GM21515 (cell line): ENCODE data around the gene NISCH.
A peak's percentile ranks its signal among the peaks of the same experiment; 100 is the strongest.

Experiments used
- ATAC-seq: cut with Tn5 transposase; IDR thresholded peaks from one replicate; pipeline ENCODE4 v1.9.1; 2021; ENCODE audit not compliant: unreplicated experiment

NISCH gene

DNA sequence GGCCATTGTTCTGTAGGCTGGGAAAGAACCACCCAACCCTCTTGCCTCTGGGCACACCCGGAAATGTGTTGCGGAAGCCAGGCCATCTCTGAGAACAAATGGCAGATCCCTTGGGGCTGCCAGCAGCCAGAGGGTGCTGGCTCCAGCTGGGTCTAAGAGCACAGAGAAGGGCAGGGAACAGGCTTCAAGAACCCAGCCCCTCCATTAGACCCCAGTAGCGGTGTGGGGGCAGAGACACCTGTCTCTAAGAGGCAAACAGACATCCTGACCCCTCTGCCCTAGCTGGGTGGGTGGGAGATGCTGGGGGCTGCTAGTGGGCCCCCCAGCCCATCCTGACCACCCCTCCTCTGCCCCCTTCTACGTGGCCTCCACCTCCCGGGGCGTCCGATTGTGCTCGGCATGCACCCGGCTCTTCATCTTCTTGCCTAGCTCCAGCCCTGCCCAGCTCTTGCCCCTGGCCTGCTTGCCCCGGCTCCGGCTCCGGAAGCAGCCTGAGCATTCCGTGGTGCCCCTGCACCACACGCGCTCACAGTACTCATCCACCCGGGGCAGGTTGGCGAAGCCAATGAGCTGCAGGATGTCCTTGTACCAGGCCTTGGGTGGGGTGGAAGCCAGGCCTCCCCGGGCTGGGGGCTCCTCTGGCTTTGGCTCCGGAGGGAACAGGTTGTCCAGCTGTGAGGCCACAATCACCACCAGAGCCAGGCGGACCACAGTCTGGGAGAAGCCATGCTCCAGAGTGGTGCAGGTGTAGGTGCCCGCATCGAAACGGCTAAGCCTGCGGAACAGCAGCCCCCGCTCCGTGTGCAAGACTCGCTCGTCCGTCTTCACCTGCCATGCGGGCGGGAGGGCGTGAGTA, 19.9 kb upstream of the NISCH start:
- ATAC-seq, result no peak

DNA sequence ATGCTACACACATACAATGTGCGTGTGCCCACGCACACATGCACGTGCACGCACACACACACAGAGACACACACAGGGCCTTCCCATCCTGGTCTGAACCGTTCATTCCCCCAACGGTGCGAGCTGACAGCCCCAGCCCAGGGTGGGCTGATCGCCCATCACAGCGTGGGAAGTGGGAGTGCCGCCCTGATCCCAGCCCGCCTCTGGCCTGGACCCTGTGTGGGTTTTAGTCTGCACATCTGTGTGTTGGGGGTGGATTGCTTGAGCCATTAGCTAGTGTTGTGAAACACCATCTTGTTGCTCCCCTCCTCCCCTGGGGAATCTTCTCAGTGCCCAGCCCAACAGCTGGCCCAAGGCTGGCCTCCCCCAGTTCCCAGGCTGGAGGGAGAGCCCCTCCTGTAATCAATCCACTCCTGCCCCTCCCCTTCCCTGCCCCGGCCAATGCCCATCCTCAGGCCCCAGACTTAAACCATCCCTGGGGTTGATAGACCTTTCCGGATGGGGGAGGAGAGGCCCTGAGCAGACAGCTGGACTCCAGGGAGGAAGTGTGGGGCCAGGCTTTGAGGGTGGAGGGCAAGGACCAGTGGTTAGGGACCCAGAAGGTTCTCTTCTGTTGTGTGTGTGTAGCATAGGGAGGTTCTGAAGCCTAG, 18.8 kb upstream of the NISCH start:
- no peak for ATAC-seq

DNA sequence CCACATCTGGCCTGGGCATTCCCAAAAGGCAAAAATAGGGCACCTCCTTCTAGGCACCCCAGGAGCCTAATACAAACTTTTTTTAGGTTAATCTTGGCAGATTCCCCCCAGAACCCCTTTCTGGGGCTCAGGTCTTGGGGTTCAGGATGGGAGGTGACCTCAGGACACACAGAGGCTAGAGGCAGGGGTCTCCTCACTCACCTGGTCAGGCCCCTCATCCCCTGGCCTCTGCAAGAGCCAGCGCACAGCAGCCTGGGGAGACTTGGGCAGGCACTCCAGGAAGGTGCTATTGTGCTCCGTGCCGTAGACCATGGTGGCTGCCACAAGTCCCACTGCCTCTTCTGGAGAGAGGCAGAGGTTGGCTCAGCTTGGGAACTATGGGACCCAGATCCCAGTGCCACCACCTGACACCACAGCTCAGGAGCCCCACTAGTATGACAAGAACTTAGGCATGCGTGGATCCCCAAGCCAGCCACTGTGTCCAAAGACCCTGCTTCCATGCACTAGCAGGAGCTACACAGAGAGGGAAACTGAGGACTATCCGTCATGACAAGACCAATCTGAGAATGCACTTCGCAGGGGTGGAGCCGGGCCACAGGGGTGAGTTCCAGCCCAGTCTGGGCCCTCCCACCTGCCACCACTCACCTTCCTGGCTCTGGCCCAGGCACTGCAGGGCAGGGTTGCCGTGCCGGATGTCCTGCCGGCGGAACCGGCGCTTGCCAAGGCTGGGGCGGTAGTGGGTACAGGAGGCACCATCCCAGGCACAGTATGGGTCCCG, 17.9 kb upstream of the NISCH start:
- ATAC-seq, result no peak

DNA sequence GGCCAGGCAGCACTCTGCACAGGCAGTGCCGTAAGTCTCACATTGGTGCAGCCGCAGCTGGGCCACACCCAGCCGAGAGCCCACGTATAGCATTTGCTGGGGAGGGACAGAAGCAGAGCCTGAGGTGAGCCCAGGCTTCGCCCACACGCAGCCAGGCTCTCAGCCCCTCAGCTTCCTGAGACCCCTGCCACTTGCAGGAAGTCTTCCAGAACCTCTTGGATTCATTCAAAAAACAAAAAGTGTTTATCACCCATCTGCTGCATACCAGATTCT, 17.4 kb upstream of the NISCH start:
- ATAC-seq, result no peak

DNA sequence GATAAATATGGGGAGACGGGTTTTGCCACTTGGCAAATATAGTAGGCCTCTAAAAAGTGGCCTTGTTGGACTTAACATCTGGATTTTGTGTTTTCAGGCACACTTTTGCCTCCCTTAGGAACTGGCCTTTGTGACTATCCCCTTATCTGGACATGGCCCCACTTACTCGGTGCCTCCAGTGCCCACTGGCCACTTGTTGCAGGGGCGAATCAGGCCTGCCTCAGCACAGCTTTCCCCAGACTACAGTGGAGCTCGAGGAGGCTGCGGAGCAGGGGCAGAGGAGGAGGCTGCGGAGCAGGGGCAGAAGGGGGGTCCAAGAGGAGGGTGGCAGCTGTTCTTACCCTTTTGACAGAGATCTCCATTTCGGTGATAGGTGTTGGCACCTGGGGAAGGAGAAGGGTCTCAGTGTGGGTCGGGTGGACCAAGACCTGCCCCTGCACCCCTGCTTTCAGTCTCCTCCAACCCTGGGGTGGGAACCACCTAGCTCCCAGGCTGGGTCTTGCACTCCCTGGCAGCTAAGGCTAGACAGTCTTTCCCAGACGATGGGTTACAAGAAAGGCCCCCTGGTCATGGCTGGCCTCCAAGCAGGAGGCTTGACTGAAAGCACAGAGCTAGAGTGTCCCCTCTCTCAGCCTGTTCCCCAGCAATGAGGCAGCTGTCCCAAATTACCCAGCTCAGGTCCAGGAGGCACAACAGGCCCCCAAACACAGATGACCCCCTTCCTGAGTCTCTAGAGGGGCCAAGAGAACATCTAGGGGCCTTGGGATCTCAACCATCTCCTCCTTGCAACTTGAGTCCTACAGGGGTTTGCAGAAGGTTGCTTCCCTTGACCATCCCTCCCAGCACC, 16.6 kb upstream of the NISCH start:
- ATAC-seq, result no peak

DNA sequence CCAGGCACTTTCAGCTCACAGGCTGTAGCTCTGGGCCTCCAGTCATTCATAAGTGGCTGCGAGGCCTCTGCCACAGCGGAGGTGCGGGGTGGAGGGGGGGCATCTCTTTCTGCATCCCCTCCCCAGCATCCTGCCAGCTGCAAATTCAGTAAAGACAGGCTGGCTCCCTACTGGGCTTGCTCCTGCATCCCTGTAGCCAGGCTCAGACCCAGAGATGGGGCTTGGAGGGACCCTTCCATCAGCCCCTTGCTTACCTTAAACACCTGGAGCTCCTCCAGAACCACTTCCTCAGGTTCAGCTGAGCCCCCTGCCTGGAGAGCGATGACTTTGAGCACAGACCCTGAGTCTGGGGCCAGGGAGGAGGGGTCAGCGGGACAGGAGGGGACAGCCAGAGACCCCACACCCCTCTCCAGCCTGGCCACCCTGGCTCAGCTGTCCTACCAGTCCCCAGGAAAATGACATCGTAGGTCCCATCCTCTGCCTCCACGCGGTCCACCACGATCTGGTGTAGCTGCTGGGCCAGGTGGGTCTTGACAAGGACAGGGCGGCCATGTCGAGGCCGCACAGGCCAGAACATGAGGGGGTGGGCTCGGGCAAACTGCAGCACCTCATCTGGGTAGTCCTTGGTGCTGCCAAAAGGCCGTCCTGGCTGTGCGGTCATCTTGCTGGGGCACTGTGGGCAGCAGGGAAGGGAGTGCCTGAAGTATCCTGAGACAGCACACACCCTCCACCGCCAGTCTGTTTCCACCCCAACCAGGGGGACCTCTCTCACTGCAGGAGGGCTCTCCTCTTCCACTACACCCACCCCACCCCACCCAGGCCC, 15.8 kb upstream of the NISCH start:
- ATAC-seq, result no peak

DNA sequence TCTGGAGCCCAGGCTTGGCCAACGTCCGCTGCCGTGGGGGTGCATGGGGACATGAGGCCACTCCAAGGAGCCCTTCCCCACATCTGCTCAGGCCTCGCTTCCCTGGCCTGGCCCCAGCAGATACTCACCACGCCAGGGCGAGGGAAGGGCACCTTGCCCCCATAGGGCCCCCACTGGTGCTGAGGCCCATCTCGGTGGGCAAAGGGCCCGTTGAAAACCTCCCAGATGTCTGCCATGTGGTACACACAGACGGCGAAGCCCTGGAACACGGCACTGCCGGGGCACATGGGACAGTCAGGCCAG, 15.2 kb upstream of the NISCH start:
- no peak for ATAC-seq

DNA sequence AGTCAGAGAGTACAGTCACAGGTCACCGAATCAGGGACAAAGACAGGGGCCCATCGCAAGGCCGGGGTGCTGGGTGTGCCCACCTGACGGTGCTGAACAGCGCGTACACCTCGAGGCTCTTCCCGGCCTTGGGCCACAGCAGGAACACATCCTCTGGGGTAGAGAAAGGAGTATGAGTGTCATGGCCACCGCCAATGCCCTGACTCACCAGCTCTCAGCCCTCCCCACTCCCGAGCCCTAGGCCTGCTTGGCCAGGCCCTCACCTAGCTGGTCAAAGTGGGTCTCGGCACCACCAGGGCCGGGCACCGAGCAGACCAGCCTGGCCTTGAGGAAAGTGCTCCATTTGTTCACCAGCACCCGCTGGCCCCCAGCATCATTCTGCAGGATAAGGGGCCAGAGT, 14.7 kb upstream of the NISCH start:
- ATAC-seq, result no peak

DNA sequence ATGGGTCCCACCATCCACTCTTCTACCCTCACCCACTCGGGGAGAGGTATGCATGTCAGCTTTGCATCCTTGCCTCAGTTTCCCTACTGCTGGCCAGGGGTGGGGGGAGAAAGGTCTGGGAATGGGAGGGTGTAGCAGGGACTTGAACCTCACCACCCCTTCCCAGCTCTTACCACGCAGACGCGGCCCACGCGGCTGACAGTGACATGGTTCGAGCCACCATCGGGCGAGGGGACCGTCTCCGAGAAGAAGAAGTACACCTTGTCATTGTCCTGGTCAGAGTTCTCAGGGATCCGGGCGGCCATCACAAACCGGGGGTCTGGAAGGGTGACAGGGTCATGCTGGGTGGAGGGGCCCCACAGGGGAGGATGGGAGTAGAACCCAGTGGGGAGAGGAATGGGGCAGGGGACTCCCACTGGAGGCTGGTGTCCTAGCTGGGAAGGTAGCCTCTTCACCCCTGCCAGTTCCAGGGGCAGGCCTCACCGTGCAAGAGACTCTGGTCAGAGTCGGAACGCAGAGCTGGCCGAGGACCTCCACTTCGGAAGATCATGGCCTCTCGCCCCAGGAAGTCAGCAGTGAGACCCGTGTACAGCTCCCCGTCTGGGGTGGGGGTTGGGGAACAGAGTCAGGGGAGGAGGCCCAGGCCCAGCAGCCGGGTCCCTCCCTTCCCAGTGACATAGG, 14.2 kb upstream of the NISCH start:
- no peak for ATAC-seq

DNA sequence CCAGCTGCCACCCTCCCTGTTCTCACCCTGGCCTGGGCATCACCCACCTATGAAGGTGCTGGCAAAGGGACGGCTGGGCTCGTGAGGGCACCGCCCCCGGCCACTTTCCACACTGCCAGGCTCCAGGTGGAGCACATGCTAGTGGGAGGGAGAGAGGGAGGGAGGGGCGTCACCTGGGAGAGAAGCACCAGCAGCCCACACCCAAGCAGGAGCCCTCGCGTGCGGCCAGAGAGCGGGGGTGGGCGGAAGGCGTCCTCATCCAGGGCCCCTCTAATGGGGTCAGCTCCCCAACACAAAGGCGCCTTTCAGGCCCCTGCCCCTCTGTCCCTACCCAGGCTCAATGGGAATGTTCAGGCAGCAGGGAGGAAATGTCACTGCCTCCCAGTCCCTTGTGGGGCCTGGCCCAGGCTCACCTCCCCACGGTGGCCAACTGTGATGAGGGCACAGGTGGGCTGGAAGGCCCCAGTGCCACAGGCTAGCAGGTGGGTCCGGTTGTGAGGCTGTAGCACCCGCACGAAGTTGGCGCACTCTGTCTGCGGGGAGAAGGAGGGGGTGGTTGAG, 13.6 kb upstream of the NISCH start:
- no peak for ATAC-seq

DNA sequence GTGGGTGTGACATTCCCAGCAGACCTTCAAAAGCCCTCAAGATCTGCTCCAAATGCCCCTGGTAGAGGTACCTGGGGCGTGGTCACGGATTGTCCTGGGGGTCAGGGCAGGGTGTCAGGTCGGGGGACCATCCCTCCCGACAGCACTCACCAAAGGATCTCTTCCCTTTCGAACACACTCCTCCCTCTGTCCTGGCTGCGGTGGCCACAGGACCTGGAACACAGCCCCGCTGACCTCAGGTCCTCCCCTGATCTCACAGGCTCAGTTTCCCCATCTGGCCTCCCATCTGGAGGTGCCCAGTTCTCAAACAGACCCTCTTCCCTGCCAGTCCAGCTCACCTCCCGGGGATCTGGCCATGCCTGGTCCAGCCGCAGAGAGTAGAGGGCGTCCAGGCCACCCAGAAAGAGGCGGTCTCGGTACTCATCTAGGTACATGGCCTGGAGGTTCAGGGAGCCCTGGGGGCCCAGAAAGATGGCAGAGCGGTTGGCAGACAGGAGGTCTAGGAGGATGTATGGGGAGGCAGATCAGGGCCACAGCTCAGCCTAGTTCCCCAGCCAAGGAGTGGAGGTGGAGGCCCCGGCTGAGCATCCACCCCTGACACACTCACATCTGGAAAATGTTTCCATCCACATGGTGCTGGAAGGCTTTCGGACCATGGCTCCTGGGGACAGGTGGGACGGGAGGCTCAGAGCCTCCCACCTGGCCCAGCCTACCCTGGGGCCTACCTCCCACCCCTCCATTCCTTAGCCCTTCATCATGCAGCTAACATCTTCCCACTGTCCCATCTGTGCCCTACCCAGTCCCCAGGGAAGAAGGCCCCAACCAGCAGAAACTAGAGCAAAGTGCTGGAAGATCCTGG, 12.8 kb upstream of the NISCH start:
- ATAC-seq, result no peak

DNA sequence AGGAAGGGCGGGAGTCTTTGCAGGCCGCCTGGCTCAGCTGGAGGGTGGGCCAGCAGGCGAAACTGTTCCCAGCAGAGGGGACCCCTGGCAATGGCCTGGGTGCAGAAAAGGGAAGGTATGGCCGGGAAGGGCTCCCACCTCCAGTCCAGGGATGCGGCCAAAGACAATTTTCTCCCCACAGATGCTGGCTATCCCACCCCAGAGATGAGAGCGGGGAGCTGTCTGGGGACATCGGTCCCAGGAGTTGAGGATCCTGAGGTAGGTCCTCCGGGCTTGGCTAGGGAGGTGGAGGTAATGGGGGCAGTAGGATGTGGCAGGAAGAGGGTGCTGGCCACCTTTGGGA, 12.2 kb upstream of the NISCH start:
- ATAC-seq, result no peak

DNA sequence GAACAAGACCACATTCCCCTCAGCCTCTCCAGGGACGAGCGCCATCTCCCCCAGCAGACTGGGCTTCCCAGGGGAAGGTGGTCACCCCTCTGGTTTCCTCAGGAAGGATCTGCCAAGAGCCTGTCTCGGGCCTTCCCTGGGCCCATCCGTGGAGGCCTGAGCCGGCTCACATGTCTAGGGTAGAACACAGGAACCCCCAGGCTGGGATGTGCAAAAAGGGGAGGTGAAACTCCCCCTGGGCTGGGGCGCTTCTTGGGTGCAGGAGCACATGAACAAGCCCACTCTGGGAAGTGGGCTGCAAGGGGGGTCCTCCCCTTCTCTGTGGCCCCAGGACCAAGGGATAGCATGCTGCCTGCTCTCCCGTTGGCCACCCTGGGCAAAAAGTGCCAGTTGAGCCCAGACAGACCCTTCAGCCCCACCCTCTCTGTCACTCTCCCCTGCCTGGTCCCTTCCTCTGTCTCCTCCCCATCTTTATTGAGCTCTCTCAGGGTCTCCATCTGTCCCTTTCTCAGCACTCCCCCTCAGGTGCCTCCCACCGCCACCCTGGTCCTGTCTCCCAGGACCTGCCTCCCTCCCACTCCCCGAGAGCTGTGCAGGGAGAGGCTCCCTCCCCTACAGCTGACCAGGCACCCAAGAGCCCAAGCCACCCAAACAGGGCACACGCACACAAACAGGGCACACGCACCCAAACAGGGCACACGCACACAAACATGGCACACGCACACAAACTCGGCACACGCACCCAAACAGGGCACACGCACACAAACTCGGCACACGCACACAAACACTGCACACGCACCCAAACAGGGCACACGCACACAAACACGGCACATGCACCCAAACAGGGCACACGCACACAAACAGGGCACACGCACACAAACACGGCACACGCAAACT, 11.4 kb upstream of the NISCH start:
- no peak for ATAC-seq

DNA sequence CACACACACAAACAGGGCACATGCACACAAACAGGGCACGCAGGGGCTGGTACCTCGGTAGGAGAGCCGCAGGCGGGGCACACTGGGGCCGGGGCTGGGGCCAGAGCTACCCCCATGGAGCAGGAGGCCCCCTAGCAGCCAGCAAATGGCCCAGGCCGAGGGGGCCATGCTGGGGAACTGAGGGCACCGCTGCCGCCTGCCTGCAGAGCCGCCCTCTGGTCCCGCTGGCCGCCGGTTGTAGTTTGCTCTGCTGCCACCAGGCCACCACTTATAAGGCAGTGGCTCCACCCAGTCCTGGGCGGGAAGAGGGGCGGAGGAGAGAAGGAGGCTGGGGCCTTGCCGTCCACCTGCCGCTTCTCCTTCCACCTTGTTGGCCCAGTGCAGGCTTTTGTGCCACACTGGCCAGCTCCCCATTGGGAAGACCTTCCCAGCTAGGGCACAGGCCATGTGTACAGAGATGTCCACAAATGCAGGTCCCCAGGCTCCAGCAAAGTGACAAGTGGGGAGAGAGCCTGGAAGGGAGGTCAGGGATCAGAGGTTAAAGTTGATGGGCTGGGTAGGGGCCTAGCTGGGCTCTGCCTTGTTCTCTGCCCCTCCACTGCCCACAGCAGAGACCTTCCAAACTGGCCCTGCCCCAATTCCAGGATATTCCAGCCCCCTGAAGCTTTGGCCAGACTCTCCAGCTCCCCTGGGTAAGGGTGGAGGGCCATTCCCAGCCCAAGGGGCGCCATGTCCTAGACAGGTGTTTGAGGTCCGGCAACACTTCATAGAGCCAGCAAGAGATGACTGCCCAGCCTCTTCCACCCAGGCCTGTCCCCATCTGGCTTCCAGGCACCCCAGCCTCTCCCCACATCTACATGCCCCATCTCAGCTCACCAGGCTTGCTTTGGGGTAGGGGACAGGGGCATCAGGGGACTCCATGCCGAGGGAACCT, 10.3 kb upstream of the NISCH start, which contains the start of gene SEMA3G:
Gene SEMA3G (minus strand): TSS at position 244 of the 934 bp plus-strand sequence. CDS start 76 bp downstream, at position 168.
- peak; percentile 78 for ATAC-seq

DNA sequence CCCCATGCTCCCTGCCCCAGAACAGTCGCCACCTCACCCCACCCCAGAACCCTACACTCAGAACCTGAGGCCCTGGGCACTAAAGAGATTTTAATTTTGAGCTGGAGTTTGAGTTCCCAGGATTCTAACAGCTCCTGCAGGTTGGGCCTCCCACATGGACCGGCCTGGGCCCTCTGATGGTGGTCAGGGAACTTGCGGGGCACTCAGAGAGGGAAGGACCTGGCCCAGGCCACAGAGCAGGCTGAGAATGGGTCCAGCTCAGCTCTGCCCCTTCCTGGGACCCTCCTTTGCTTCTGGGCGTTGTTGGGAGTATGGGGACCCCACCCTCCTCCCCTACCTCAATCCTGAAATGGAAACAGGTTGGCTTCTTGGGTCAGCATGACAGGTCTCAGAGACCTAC, 9.4 kb upstream of the NISCH start:
- ATAC-seq, result no peak

DNA sequence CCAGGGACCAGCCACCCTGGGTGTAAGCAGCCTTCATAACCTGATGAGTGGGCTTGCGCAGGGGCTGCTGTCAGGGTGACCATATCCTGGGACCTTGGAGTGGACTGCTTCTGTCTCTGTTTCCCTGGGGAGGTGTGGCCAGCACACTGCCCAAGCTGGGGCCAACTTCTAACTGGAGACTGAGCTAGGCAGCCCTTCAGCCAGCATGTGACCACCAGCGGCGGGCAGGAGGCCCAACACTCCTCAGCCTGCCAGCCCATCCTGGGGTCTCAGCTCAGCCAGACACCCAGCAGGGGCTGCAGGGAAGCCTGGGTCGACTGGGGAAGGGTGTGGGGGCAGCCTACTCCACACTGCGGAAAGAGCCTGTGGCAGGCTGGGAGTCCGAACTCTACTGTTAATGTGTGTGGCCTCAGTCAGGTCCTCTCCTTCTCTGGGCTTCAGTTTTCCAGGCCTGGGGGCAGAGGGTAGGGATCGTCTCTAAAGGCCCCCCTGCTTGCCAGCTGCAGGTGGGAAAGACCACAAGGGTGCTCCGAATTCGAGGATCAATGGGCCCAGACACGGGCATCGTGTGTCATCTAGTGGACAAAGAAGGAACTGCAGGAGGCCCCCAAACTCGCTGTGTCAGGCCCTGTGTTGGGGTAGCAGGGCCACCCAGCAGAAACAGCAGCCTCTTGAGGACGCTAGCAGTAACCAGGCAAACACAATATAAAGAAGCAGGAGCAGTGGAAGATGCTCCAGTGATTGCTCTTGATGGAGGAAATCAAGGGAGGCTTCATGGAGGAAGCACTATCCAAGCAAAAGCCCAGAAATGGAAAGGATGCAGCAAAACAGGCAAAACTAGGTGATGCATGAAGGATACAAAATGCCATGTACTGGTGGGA, 8.5 kb upstream of the NISCH start:
- ATAC-seq, result no peak
